IPS-15b (cell line): Measurements from ENCODE around the gene PHACTR2.

Source experiments
- H3K27me3 ChIP-seq: one replicate; pipeline ENCODE4 v1.6.1; 2013; ENCODE audit warnings: low read length; ENCODE audit not compliant: control insufficient read depth, insufficient read depth
- H3K36me3 ChIP-seq: one replicate; pipeline ENCODE4 v1.6.1; 2013; ENCODE audit warnings: low read length; ENCODE audit not compliant: control insufficient read depth, insufficient read depth
- H3K4me1 ChIP-seq: one replicate; pipeline ENCODE4 v1.6.1; 2013; ENCODE audit warnings: mild to moderate bottlenecking, low read length; ENCODE audit not compliant: control insufficient read depth, insufficient read depth
- H3K4me3 ChIP-seq: one replicate; pipeline ENCODE4 v1.5.1; 2013; ENCODE audit warnings: low read depth, low read length
- H3K9ac ChIP-seq: one replicate; pipeline ENCODE4 v1.6.1; 2013; ENCODE audit warnings: low read depth, mild to moderate bottlenecking, low read length
- H3K9me3 ChIP-seq: one replicate; pipeline ENCODE4 v1.6.1; 2013; ENCODE audit warnings: mild to moderate bottlenecking, low read length; ENCODE audit not compliant: control insufficient read depth, insufficient read depth

PHACTR2 gene

DNA sequence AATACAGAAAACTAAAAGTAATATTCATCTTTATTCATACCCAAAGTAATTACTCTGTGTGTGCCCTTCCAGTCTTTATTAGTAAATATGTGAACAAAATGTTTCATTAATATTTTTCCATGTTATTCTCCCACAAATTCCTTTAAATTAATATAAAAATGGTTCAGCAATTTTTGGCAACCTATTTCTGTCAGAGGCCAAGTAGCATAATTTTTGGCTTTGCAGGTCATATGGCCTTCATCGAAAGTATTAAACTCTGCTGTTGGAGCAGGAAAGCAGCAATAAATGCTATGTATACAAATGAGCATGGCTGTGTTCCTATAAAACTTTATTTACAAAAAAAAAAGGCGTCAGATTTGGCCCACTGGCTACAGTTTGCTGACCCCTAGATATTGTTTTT, 202.6 kb downstream of the PHACTR2 start:
- Histone ChIP-seq H3K4me1 (no peaks in the 10 kb centered on the region), H3K9me3 (peaks cover 2% of the 10 kb centered on the region), H3K36me3 (no peaks in the 10 kb centered on the region)

More for the DNA sequence above, 202.6 kb downstream of the PHACTR2 start:
- Histone ChIP-seq H3K4me3 (no peak overlapping the region), H3K9ac (no peak overlapping the region), H3K27me3 (no peaks in the 10 kb centered on the region)
